ENCODE data around the gene MGLL. TPM values are rescaled to one million over a fixed set of nuclear protein-coding genes. Genes with fewer than 3 reads are reported as not detected.

Gene MGLL
- total RNA-seq, 1 donor from 2014 or later, result 11.3 TPM

DNA sequence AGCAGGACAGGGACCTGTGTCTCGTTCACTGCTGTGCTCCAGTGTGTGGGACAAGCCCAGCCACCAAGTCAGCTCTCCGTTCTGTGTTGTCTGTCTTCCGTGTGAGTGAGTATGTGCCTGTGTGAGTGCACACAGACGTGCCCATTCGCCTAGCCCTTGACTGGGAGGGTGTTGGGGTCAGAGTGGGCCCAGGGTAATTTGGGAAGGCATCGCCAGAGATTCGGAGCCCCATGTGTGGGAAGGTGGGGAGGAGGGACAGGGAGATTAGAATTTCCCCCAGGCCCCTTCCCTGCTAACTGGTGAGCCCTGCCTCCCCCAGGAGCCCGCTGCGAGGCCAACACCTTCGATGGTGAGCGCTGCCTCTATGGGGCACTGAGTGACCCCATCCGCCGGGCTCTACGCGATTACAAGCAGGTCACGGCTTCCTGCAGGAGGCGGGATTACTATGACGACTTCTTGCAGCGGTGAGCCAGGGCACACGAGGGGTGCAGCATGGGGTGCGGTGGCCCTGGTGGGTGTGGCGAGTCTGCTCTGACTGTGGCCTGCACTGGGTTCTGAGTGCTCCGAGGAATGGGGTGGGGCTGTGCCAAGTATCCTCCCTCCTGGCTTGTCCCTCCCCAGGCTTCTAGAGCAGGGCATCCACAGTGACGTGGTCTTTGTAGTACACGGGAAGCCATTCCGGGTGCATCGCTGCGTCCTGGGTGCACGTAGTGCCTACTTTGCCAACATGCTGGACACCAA lies 146.5 kb downstream of the MGLL start:
- H3K4me1 Mint-ChIP-seq, result peaks cover 18% of the 10 kb centered on the region

DNA sequence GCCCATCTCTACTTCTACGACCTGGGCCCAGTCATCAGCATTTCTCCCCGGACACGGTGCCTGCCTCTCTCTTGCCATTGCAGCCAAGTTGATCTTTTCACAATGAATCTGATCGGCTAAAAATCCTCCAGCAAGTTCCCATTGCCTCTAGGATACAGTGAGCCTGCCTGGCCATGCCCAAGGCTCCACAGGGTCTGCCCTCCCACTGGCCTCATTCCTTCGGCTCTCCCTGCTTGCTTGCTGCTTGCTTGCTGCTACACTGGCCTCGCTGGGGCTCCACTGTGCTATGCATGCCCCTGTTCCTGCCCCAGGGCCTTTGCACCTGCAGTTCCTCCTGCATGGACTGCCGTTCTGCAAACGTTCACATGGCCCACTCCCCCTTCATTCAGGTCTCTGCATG lies 147.5 kb downstream of the MGLL start:
- Mint-ChIP-seq H3K9me3 (no peaks in the 10 kb centered on the region), H3K36me3 (ENCODE audit: low read depth) (no peaks in the 10 kb centered on the region), H3K27me3 (ENCODE audit: low read depth) (peaks cover 14% of the 10 kb centered on the region), H3K4me3 (peak overlapping the region; percentile 75), H3K27ac (ENCODE audit: unreplicated experiment) (no peak overlapping the region), H3K4me1 (peaks cover 18% of the 10 kb centered on the region)
- TF ChIP-seq, protein P1, sequence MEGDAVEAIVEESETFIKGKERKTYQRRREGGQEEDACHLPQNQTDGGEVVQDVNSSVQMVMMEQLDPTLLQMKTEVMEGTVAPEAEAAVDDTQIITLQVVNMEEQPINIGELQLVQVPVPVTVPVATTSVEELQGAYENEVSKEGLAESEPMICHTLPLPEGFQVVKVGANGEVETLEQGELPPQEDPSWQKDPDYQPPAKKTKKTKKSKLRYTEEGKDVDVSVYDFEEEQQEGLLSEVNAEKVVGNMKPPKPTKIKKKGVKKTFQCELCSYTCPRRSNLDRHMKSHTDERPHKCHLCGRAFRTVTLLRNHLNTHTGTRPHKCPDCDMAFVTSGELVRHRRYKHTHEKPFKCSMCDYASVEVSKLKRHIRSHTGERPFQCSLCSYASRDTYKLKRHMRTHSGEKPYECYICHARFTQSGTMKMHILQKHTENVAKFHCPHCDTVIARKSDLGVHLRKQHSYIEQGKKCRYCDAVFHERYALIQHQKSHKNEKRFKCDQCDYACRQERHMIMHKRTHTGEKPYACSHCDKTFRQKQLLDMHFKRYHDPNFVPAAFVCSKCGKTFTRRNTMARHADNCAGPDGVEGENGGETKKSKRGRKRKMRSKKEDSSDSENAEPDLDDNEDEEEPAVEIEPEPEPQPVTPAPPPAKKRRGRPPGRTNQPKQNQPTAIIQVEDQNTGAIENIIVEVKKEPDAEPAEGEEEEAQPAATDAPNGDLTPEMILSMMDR (conservative IDR thresholded peaks at IDR 0.05), result no peak
- DNase-seq (ENCODE audit: low read depth, low spot score), result no peak

More for the DNA sequence above, 146.5 kb downstream of the MGLL start:
- TF ChIP-seq, protein P1 (conservative IDR thresholded peaks at IDR 0.05), result no peak
- peaks cover 14% of the 10 kb centered on the region for H3K27me3 Mint-ChIP-seq (ENCODE audit: low read depth)
- H3K9me3 Mint-ChIP-seq, result no peaks in the 10 kb centered on the region
- H3K27ac Mint-ChIP-seq (ENCODE audit: unreplicated experiment), result peak overlapping the region; percentile 72
- peak overlapping the region; percentile 80 for H3K4me3 Mint-ChIP-seq
- H3K36me3 Mint-ChIP-seq (ENCODE audit: low read depth), result no peaks in the 10 kb centered on the region
- DNase-seq (ENCODE audit: low read depth, low spot score), result no peak

DNA sequence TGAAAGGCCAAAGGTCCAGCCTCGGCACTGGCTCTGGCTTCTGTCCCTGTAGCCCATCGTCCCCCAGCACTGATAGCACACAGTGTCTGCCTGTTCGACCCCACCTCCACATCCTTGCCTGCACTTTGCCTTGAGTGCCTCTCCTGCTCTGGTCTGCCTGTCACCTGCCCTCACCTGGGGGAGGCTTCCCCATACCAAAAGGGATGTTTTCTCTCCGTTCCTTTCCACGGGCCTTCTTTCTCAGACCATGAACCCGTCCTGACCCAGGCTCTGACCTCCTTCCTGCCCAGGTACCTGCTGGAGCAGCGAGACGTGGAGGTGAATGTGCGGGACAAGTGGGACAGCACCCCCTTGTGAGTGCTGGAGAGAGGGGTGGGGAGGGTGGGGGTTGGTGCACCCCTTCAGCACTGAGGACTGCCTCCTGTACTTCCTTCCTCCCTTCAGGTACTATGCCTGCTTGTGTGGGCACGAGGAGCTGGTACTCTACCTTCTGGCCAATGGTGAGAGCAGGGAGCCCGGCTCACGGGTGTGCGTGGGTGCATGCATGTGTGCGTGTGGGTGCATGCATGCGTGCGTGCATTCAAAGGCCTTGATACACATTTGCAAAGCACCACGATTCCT lies 148.1 kb downstream of the MGLL start:
- no peak for DNase-seq (ENCODE audit: low read depth, low spot score)
- Mint-ChIP-seq H3K36me3 (ENCODE audit: low read depth) (peaks cover 1% of the 10 kb centered on the region), H3K27me3 (ENCODE audit: low read depth) (peaks cover 14% of the 10 kb centered on the region), H3K4me3 (peak overlapping the region; percentile 89), H3K9me3 (no peaks in the 10 kb centered on the region), H3K4me1 (peaks cover 18% of the 10 kb centered on the region), H3K27ac (ENCODE audit: unreplicated experiment) (no peak overlapping the region)
- TF ChIP-seq, protein P1 (conservative IDR thresholded peaks at IDR 0.05), result no peak

DNA sequence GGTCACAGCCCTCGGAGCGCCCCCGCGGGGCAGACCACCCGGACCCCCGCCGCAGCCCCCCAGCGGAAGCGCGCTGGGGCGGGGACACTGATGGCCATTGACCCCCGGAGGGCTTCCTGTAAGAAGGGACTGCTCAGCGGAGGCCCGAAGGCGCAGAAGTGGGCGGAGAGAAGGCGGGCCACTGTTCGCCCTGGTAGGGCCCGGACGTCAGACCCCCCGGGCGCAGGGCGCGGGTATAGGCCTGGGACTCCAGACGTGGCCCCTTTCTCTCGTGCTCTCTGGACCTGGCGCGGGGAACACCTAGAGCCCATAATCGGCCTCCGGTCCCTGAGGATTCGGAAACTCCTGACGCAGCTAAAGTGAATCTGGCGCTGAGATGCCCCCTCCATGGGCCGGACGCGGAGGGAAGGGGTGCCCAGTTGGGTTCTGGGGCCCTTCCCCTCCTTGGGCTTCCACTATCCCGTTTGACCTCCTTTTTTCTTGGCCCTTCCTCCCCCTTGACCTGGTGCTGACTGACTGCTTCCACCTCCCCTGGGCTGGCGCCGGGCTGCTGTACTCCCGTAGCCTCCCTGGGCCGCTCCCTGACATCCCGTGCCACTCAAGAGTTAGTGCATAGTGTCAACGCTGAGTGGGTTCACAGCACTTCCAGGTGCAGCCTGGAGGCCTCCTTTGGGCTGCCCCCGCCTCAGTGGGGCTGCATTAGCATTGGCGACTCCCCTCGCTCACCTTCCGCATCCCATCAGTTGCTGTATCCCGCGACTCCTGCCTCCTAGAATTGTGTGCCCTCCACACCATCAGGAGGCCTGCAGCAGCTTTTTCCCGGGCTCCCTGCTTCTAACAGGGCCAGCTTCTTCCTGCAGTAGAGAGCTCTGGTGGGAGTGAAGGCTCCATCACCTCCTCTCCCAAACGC lies 148.9 kb downstream of the MGLL start:
- no peaks in the 10 kb centered on the region for H3K9me3 Mint-ChIP-seq
- no peak overlapping the region for H3K27ac Mint-ChIP-seq (ENCODE audit: unreplicated experiment)
- H3K4me3 Mint-ChIP-seq, result peak overlapping the region; percentile 89

More for the DNA sequence above, 148.9 kb downstream of the MGLL start:
- Mint-ChIP-seq H3K27me3 (ENCODE audit: low read depth) (peaks cover 14% of the 10 kb centered on the region), H3K4me1 (peaks cover 18% of the 10 kb centered on the region), H3K36me3 (ENCODE audit: low read depth) (peaks cover 8% of the 10 kb centered on the region)
- peak; percentile 33 for DNase-seq (ENCODE audit: low read depth, low spot score)
- TF ChIP-seq, protein P1 (conservative IDR thresholded peaks at IDR 0.05), result no peak
